GM12874 (cell line): ENCODE results near the gene SOHLH1.

Experiments
- CTCF ChIP-seq: IDR thresholded peaks from 2 replicates; pipeline ENCODE4 v1.5.1; 2011; ENCODE audit warnings: low read depth, mild to moderate bottlenecking, control low read depth, low read length, moderate library complexity; ENCODE audit not compliant: insufficient read depth

SOHLH1 gene

GRCh38 chr9:135736272-135736978 lies 37.1 kb upstream of the SOHLH1 start:
- TF ChIP-seq CTCF = no peak

GRCh38 chr9:135734616-135735144 lies 35.4 kb upstream of the SOHLH1 start:
- no peak for TF ChIP-seq CTCF

- no peak for TF ChIP-seq CTCF
Measured at GRCh38 chr9:135732569-135733257, 33.4 kb upstream of the SOHLH1 start.

- no peak for TF ChIP-seq CTCF
Measured at GRCh38 chr9:135731454-135731853, 32.2 kb upstream of the SOHLH1 start.

- TF ChIP-seq CTCF = no peak
Measured at GRCh38 chr9:135729480-135729879, 30.2 kb upstream of the SOHLH1 start.

GRCh38 chr9:135728436-135729110 lies 29.3 kb upstream of the SOHLH1 start:
- no peak for TF ChIP-seq CTCF

- no peak for TF ChIP-seq CTCF
Measured at GRCh38 chr9:135727257-135727875, 28.1 kb upstream of the SOHLH1 start.
